NCI-H2029 (cell line): ENCODE results near the gene RNF214.
"Not testable (repeated sequence)": the region's sequence is repeated elsewhere in the genome, so short reads cannot be mapped to it uniquely, and the experiment has no call there.

Experiments used
- DNase-seq: peaks from one replicate; lab custom pipeline; 2025; lab: John Stamatoyannopoulos, UW

The RNF214 gene

GRCh38 chr11:117232092-117232878 is at the start of gene RNF214:
Gene RNF214 (plus strand): TSS chr11:117232671. CDS start chr11:117234273, 1,602 bp downstream.
- DNase-seq = peak; percentile 61

GRCh38 chr11:117183178-117183577 is 49.3 kb upstream of the RNF214 start:
- not testable (repeated sequence) for DNase-seq

GRCh38 chr11:117183724-117184349 is 48.6 kb upstream of the RNF214 start:
- no peak for DNase-seq

GRCh38 chr11:117185736-117186430 is 46.6 kb upstream of the RNF214 start:
- DNase-seq = no peak

GRCh38 chr11:117186431-117186761 is 46.1 kb upstream of the RNF214 start:
- no peak for DNase-seq

- no peak for DNase-seq
These were observed 45.5 kb upstream of the RNF214 start for GRCh38 chr11:117187007-117187406.

- DNase-seq = no peak
These were observed 45.1 kb upstream of the RNF214 start for GRCh38 chr11:117187428-117187798.

GRCh38 chr11:117187799-117188481 is 44.5 kb upstream of the RNF214 start:
- no peak for DNase-seq

- no peak for DNase-seq
These were observed 43.8 kb upstream of the RNF214 start for GRCh38 chr11:117188620-117189081.

GRCh38 chr11:117189191-117189940 is 43.1 kb upstream of the RNF214 start:
- no peak for DNase-seq

- DNase-seq = no peak
These were observed 42.4 kb upstream of the RNF214 start for GRCh38 chr11:117189941-117190544.

GRCh38 chr11:117191680-117192400 is 40.6 kb upstream of the RNF214 start:
- no peak for DNase-seq

- no peak for DNase-seq
These were observed 40.0 kb upstream of the RNF214 start for GRCh38 chr11:117192401-117192875.

- DNase-seq = no peak
These were observed 39.1 kb upstream of the RNF214 start for GRCh38 chr11:117193130-117194020.

- DNase-seq = no peak
These were observed 38.2 kb upstream of the RNF214 start for GRCh38 chr11:117194267-117194666.

GRCh38 chr11:117195258-117195657 is 37.2 kb upstream of the RNF214 start:
- DNase-seq = no peak

GRCh38 chr11:117195761-117196160 is 36.7 kb upstream of the RNF214 start:
- no peak for DNase-seq

- no peak for DNase-seq
These were observed 35.5 kb upstream of the RNF214 start for GRCh38 chr11:117197006-117197405.
